SK-N-SH treated with all-trans-retinoic acid at 6 μM for 48 hours (cell line): ENCODE data around the gene RTP3.

Experiments
- ATAC-seq: fragments of 200-7000 bp; cut with Tn5 transposase; 3 replicates; pipeline ENCODE4 v1.9.1; 2020; ENCODE audit warnings: mild to moderate bottlenecking, moderate library complexity
- ARNTL ChIP-seq: fragments of 450-650 bp; formaldehyde crosslinking; IDR thresholded peaks from 2 replicates; pipeline ENCODE4 v1.5.0; 2020; ENCODE audit warnings: low read depth, mild to moderate bottlenecking, moderate library complexity, borderline replicate concordance
- BACH2 ChIP-seq: fragments of 250-450 bp; sonication (Bioruptor Pico); IDR thresholded peaks from 2 replicates; pipeline ENCODE4 v1.9.0; 2021; ENCODE audit warnings: mild to moderate bottlenecking, borderline replicate concordance
- CSDC2 ChIP-seq: fragments of 250-450 bp; sonication (Bioruptor Pico); IDR thresholded peaks from 2 replicates; pipeline ENCODE4 v1.5.0; 2020; ENCODE audit warnings: mild to moderate bottlenecking, moderate library complexity
- ESRRG ChIP-seq: fragments of 250-450 bp; sonication (Bioruptor Pico); IDR thresholded peaks from 2 replicates; pipeline ENCODE4 v1.6.1; 2021; ENCODE audit warnings: mild to moderate bottlenecking
- ISL1 ChIP-seq: fragments of 250-450 bp; sonication (Bioruptor Pico); IDR thresholded peaks from 2 replicates; pipeline ENCODE4 v2.1.2; 2022; ENCODE audit warnings: mild to moderate bottlenecking, moderate library complexity
- PATZ1 ChIP-seq: fragments of 250-450 bp; sonication (Bioruptor Pico); IDR thresholded peaks from 2 replicates; pipeline ENCODE4 v1.8.0; 2020; ENCODE audit warnings: mild to moderate bottlenecking, moderate library complexity, borderline replicate concordance
- PPARA ChIP-seq: fragments of 250-450 bp; sonication (Bioruptor Pico); IDR thresholded peaks from 2 replicates; pipeline ENCODE4 v1.5.0; 2020; ENCODE audit warnings: mild to moderate bottlenecking, borderline replicate concordance
- RARB ChIP-seq: fragments of 250-450 bp; sonication (Bioruptor Pico); IDR thresholded peaks from 2 replicates; pipeline ENCODE4 v1.8.0; 2021; ENCODE audit warnings: mild to moderate bottlenecking, moderate library complexity
- SNAI2 ChIP-seq: fragments of 250-450 bp; sonication (Bioruptor Pico); IDR thresholded peaks from 2 replicates; pipeline ENCODE4 v1.5.0; 2020; ENCODE audit warnings: mild to moderate bottlenecking, moderate library complexity
- TCF4 ChIP-seq: fragments of 250-450 bp; sonication (Bioruptor Pico); IDR thresholded peaks from 2 replicates; pipeline ENCODE4 v1.8.0; 2021; ENCODE audit warnings: mild to moderate bottlenecking, moderate library complexity, borderline replicate concordance
- TOX ChIP-seq: fragments of 250-450 bp; sonication (Bioruptor Pico); IDR thresholded peaks from 2 replicates; pipeline ENCODE4 v1.8.0; 2021; ENCODE audit warnings: mild to moderate bottlenecking, moderate library complexity, borderline replicate concordance
- TSHZ2 ChIP-seq: fragments of 250-450 bp; sonication (Bioruptor Pico); IDR thresholded peaks from 2 replicates; pipeline ENCODE4 v1.5.0; 2020; ENCODE audit warnings: mild to moderate bottlenecking, moderate library complexity
- ZC3H10 ChIP-seq: fragments of 250-450 bp; sonication (Bioruptor Pico); IDR thresholded peaks from 2 replicates; pipeline ENCODE4 v1.5.1; 2021; ENCODE audit warnings: mild to moderate bottlenecking, moderate library complexity
- ZFP3 ChIP-seq: fragments of 250-450 bp; sonication (Bioruptor Pico); IDR thresholded peaks from 2 replicates; pipeline ENCODE4 v1.5.0; 2020; ENCODE audit warnings: mild to moderate bottlenecking, moderate library complexity
- ZFP30 ChIP-seq: fragments of 450-650 bp; formaldehyde crosslinking; IDR thresholded peaks from 2 replicates; pipeline ENCODE4 v1.5.0; 2022; ENCODE audit warnings: mild to moderate bottlenecking, moderate library complexity
- ZNF565 ChIP-seq: fragments of 450-650 bp; formaldehyde crosslinking; conservative IDR thresholded peaks from 2 replicates; pipeline ENCODE4 v1.5.0; 2020; ENCODE audit warnings: low read depth, mild to moderate bottlenecking, moderate library complexity
- ZNF70 ChIP-seq: fragments of 450-650 bp; formaldehyde crosslinking; IDR thresholded peaks from 2 replicates; pipeline ENCODE4 v1.5.0; 2020; ENCODE audit warnings: mild to moderate bottlenecking, moderate library complexity
- ZNF8 ChIP-seq: fragments of 450-650 bp; formaldehyde crosslinking; IDR thresholded peaks from 2 replicates; pipeline ENCODE4 v1.5.0; 2020; ENCODE audit warnings: mild to moderate bottlenecking, moderate library complexity
- TF ChIP-seq, protein P1 (sequence below): fragments of 250-450 bp; sonication (Bioruptor Pico); IDR thresholded peaks from 2 replicates; pipeline ENCODE4 v1.5.1; 2021; ENCODE audit warnings: mild to moderate bottlenecking, moderate library complexity
- TF ChIP-seq, protein P2 (sequence below): fragments of 250-450 bp; sonication (Bioruptor Pico); IDR thresholded peaks from 2 replicates; pipeline ENCODE4 v1.5.1; 2020; ENCODE audit warnings: low read depth, mild to moderate bottlenecking, moderate library complexity

RTP3 gene

GRCh38 chr3:46498916-46499519 lies 1.2 kb downstream of the RTP3 start:
- ATAC-seq = no peak
- TF ChIP-seq TCF4 (CRISPR knock-in tag) (no peak), ARNTL (CRISPR knock-in tag) (no peak), ZFP30 (CRISPR knock-in tag) (no peak), CSDC2 (no peak), TOX (CRISPR knock-in tag) (no peak), ZC3H10 (CRISPR knock-in tag) (no peak), ZNF8 (CRISPR knock-in tag) (no peak), ZFP3 (CRISPR knock-in tag) (no peak), RARB (CRISPR knock-in tag) (no peak), PPARA (no peak), ZNF565 (CRISPR knock-in tag) (no peak), ISL1 (no peak), PATZ1 (CRISPR knock-in tag) (no peak), ZNF70 (CRISPR knock-in tag) (no peak)
- TF ChIP-seq, protein P1, sequence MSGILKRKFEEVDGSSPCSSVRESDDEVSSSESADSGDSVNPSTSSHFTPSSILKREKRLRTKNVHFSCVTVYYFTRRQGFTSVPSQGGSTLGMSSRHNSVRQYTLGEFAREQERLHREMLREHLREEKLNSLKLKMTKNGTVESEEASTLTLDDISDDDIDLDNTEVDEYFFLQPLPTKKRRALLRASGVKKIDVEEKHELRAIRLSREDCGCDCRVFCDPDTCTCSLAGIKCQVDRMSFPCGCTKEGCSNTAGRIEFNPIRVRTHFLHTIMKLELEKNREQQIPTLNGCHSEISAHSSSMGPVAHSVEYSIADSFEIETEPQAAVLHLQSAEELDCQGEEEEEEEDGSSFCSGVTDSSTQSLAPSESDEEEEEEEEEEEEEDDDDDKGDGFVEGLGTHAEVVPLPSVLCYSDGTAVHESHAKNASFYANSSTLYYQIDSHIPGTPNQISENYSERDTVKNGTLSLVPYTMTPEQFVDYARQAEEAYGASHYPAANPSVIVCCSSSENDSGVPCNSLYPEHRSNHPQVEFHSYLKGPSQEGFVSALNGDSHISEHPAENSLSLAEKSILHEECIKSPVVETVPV (CRISPR knock-in tag) = no peak

DNA sequence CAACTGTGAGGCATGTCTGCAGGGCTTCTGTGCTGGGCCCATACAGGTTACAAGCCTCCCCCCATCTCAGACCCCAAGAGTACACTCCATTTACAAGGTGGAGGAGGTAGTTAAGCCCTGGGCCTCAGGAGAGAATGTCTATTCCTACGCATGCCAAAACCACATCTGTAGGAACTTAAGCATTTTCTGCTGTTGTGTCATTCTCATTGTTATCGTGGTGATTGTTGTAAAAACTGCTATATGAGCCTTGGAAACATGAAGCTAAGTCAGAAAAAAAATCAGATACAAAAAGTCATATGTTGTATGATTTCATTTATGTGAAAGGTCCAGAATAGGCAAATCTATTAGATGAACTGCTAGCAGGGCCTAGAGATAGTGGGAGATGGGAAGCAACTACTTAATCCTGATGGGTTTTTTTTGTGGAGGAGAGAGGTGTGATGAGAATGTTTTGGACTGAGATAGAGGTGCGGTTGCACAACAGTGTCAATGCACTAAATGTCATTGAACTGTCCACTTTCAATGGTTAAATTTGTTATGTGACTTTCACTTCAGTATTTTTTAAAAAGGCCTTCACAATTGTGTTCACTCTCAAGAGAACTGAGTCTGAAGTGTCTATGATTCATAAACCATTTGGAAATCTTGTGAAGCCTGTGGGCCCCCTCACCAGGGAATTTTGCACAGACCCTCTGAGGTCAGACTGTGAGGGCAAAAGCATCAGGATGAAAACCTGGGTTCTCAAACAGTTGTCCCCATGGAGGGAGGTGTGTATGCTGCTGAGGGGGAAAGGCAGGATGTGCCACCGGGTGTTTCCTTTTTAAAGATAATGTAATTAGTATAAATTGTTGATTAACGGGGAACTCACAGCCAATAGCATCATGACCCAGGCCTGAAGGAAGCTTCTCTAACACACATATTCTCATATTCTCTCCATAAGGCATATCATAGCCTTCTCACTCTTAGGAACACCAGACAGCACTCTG lies 3.2 kb downstream of the RTP3 start:
- TF ChIP-seq ESRRG (CRISPR knock-in tag) (no peak), ZNF8 (CRISPR knock-in tag) (no peak), ARNTL (CRISPR knock-in tag) (no peak), SNAI2 (CRISPR knock-in tag) (no peak), ZFP3 (CRISPR knock-in tag) (no peak), BACH2 (CRISPR knock-in tag) (no peak), TSHZ2 (CRISPR knock-in tag) (no peak), CSDC2 (no peak), PATZ1 (CRISPR knock-in tag) (no peak), ZFP30 (CRISPR knock-in tag) (no peak)
- TF ChIP-seq, protein P2, sequence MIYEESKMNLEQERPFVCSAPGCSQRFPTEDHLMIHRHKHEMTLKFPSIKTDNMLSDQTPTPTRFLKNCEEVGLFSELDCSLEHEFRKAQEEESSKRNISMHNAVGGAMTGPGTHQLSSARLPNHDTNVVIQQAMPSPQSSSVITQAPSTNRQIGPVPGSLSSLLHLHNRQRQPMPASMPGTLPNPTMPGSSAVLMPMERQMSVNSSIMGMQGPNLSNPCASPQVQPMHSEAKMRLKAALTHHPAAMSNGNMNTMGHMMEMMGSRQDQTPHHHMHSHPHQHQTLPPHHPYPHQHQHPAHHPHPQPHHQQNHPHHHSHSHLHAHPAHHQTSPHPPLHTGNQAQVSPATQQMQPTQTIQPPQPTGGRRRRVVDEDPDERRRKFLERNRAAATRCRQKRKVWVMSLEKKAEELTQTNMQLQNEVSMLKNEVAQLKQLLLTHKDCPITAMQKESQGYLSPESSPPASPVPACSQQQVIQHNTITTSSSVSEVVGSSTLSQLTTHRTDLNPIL (CRISPR knock-in tag) = no peak
- TF ChIP-seq, all 23 proteins: peak for 0

More for the DNA sequence above, 3.2 kb downstream of the RTP3 start:
- no peak for ATAC-seq
